SK-N-SH (cell line): Measurements from ENCODE around the gene LRRC40.

Experiments
- CTCF ChIP-seq: fragments of 200-600 bp; sonication (generic); IDR thresholded peaks from 2 replicates; pipeline ENCODE4 v1.6.1; 2017; ENCODE audit warnings: antibody characterized with exemption, mild to moderate bottlenecking, moderate library complexity
- EP300 ChIP-seq, 2 experiments: IDR thresholded peaks; 2 replicates each; pipeline versions ENCODE4 v1.4.0 to v1.6.1; 2012; ENCODE audit warnings: borderline replicate concordance in 1 of 2, low read depth in 1 of 2, low read length in 1 of 2
- JUND ChIP-seq: IDR thresholded peaks from 2 replicates; pipeline ENCODE4 v1.4.0; 2012
- NFIC ChIP-seq: IDR thresholded peaks from 2 replicates; pipeline ENCODE4 v1.4.0; 2012; ENCODE audit warnings: borderline replicate concordance
- PBX3 ChIP-seq: IDR thresholded peaks from 2 replicates; pipeline ENCODE4; 2012
- POLR2AphosphoS5 ChIP-seq: IDR thresholded peaks from 2 replicates; pipeline ENCODE4 v1.6.1; 2012; ENCODE audit warnings: low read depth, low read length
- RAD21 ChIP-seq: IDR thresholded peaks from 2 replicates; pipeline ENCODE4 v1.6.1; 2012; ENCODE audit warnings: mild to moderate bottlenecking, low read length
- RCOR1 ChIP-seq: fragments of 150-350 bp; IDR thresholded peaks from 2 replicates; pipeline ENCODE4 v1.6.1; 2017; ENCODE audit warnings: antibody characterized with exemption, low read length
- RFX5 ChIP-seq: IDR thresholded peaks from 2 replicates; pipeline ENCODE4 v1.6.1; 2012; ENCODE audit warnings: mild to moderate bottlenecking, improper control_type of control experiment, low read length
- TCF12 ChIP-seq: IDR thresholded peaks from 2 replicates; pipeline ENCODE4 v1.4.0; 2012
- TEAD4 ChIP-seq: IDR thresholded peaks from 2 replicates; pipeline ENCODE4 v1.4.0; 2012; ENCODE audit warnings: mild to moderate bottlenecking, borderline replicate concordance; ENCODE audit not compliant: insufficient read depth
- USF2 ChIP-seq: fragments of 150-350 bp; IDR thresholded peaks from 2 replicates; pipeline ENCODE4 v1.6.1; 2017; ENCODE audit warnings: antibody characterized with exemption, low read length, low read depth, borderline replicate concordance
- YY1 ChIP-seq: IDR thresholded peaks from 2 replicates; pipeline ENCODE4 v1.4.0; 2012; ENCODE audit warnings: low read depth, mild to moderate bottlenecking
- ZBTB33 ChIP-seq: IDR thresholded peaks from 2 replicates; pipeline ENCODE4 v1.4.0; 2012; ENCODE audit warnings: low read depth, borderline replicate concordance

GRCh38 chr1:70171512-70171911, 33.9 kb downstream of the LRRC40 start:
- TF ChIP-seq USF2, result no peak
- no peak for TF ChIP-seq NFIC
- no peak for TF ChIP-seq CTCF
- TF ChIP-seq JUND, result no peak
- no peak for TF ChIP-seq POLR2AphosphoS5
- no peak for TF ChIP-seq YY1
- TF ChIP-seq RCOR1, result no peak
- TF ChIP-seq RAD21, result no peak
- TF ChIP-seq EP300 (IDR thresholded peaks at IDR 0.05; ENCODE audit: borderline replicate concordance in 1 of 2, low read depth in 1 of 2, low read length in 1 of 2), result no peak
- TF ChIP-seq TEAD4, result no peak
- TF ChIP-seq PBX3, result no peak
- no peak for TF ChIP-seq TCF12
- TF ChIP-seq RFX5, result no peak
- no peak for TF ChIP-seq ZBTB33
